GM13977 (cell line): ENCODE measurements around the gene S1PR5.
"Not testable (repeated sequence)": the region's sequence is repeated elsewhere in the genome, so short reads cannot be mapped to it uniquely, and the experiment has no call there.

ENCODE experiments used
- DNase-seq: peaks from one replicate; pipeline ENCODE4 v3.0.0; 2012; ENCODE audit warnings: low spot score
- CTCF ChIP-seq: IDR thresholded peaks from 2 replicates; pipeline ENCODE4 v1.5.1; 2012; ENCODE audit warnings: mild to moderate bottlenecking, control low read depth; ENCODE audit not compliant: insufficient read depth; ENCODE audit errors: extremely low read depth, missing control alignments
- in situ Hi-C: fragments of 300-500 bp; cut with MboI; formaldehyde crosslinking; loops from one replicate; pipeline ENCODE4 v1.12.0; 2022; ENCODE audit warnings: low sequenced_read_pairs, low pct_unique_long_range_greater_than_20kb, mixed read lengths, inconsistent platforms; ENCODE audit not compliant: unreplicated experiment

The S1PR5 gene

GRCh38 chr19:10537668-10538067 lies 20.4 kb upstream of the S1PR5 start:
- in situ Hi-C loops = no loop called here
- no peak for TF ChIP-seq CTCF
- DNase-seq = no peak

GRCh38 chr19:10535613-10536012 lies 18.4 kb upstream of the S1PR5 start:
- DNase-seq = no peak
- no peak for TF ChIP-seq CTCF
- in situ Hi-C loops = no loop called here

GRCh38 chr19:10533646-10534386 lies 16.6 kb upstream of the S1PR5 start:
- in situ Hi-C loops = no loop called here
- no peak for DNase-seq
- no peak for TF ChIP-seq CTCF

GRCh38 chr19:10532457-10532856 lies 15.2 kb upstream of the S1PR5 start:
- no peak for TF ChIP-seq CTCF
- DNase-seq = no peak
- in situ Hi-C loops = no loop called here

- in situ Hi-C loops, DNase-seq: not testable (repeated sequence)
These were observed 9.6 kb upstream of the S1PR5 start for GRCh38 chr19:10526887-10527286.

- no peak for TF ChIP-seq CTCF
- no peak for DNase-seq
- in situ Hi-C loops = no loop called here
These were observed 8.4 kb upstream of the S1PR5 start for GRCh38 chr19:10525636-10526035.

GRCh38 chr19:10523135-10523636 lies 5.9 kb upstream of the S1PR5 start:
- TF ChIP-seq CTCF = no peak
- in situ Hi-C loops = no loop called here
- DNase-seq = no peak
